Ishikawa (cell line): ENCODE data around the gene PER2.

Experiments used
- CEBPB ChIP-seq: IDR thresholded peaks from 2 replicates; pipeline ENCODE4 v1.6.1; 2012
- CREB1 ChIP-seq: IDR thresholded peaks from 2 replicates; pipeline ENCODE4 v1.6.1; 2012; ENCODE audit warnings: low read depth
- EGR1 ChIP-seq: IDR thresholded peaks from 2 replicates; pipeline ENCODE4 v1.6.1; 2012
- EP300 ChIP-seq: IDR thresholded peaks from 2 replicates; pipeline ENCODE4 v1.6.1; 2012; ENCODE audit warnings: borderline replicate concordance
- FOXM1 ChIP-seq: IDR thresholded peaks from 2 replicates; pipeline ENCODE4 v1.6.1; 2012; ENCODE audit warnings: low read depth, borderline replicate concordance
- MAX ChIP-seq: IDR thresholded peaks from 2 replicates; pipeline ENCODE4 v1.6.1; 2012
- NFIC ChIP-seq: IDR thresholded peaks from 2 replicates; pipeline ENCODE4 v1.6.1; 2012
- RAD21 ChIP-seq: IDR thresholded peaks from 2 replicates; pipeline ENCODE4 v1.6.1; 2012; ENCODE audit warnings: low read depth
- REST ChIP-seq: IDR thresholded peaks from 2 replicates; pipeline ENCODE4 v1.6.1; 2012; ENCODE audit warnings: low read depth, mild to moderate bottlenecking
- TAF1 ChIP-seq: IDR thresholded peaks from 2 replicates; pipeline ENCODE4 v1.6.1; 2012; ENCODE audit warnings: low read depth, mild to moderate bottlenecking
- TCF12 ChIP-seq: IDR thresholded peaks from 2 replicates; pipeline ENCODE4 v1.6.1; 2012; ENCODE audit warnings: low read depth
- TEAD4 ChIP-seq: IDR thresholded peaks from 2 replicates; pipeline ENCODE4 v1.6.1; 2012
- USF1 ChIP-seq: IDR thresholded peaks from 2 replicates; pipeline ENCODE4 v1.6.1; 2012
- YY1 ChIP-seq: IDR thresholded peaks from 2 replicates; pipeline ENCODE4 v1.6.1; 2012; ENCODE audit warnings: low read depth
- ZBTB7A ChIP-seq: IDR thresholded peaks from 2 replicates; pipeline ENCODE4 v1.6.1; 2012; ENCODE audit warnings: low read depth

PER2 gene

GRCh38 chr2:238257786-238258700, 30.4 kb downstream of the PER2 start:
- no peak for TF ChIP-seq TAF1
- no peak for TF ChIP-seq REST
- TF ChIP-seq RAD21 = no peak

GRCh38 chr2:238256594-238257104, 31.8 kb downstream of the PER2 start:
- no peak for TF ChIP-seq TAF1
- no peak for TF ChIP-seq REST
- TF ChIP-seq TEAD4 = peak; percentile 27; the same call in 1 of the 2 replicates
- no peak for TF ChIP-seq EGR1
- no peak for TF ChIP-seq FOXM1
- TF ChIP-seq YY1 = peak; percentile 23; the same call in 1 of the 2 replicates
- peak; percentile 26; the same call in 1 of the 2 replicates for TF ChIP-seq CREB1
- peak; percentile 54; the same call in 1 of the 2 replicates for TF ChIP-seq CEBPB
- TF ChIP-seq USF1 = no peak
- TF ChIP-seq NFIC = 0 out of 2 replicates have a peak, but pooled peaks have one; percentile 4
- peak; percentile 90 for TF ChIP-seq RAD21
- 0 out of 2 replicates have a peak, but pooled peaks have one; percentile 16 for TF ChIP-seq MAX
- no peak for TF ChIP-seq ZBTB7A
- 0 out of 2 replicates have a peak, but pooled peaks have one; percentile 21 for TF ChIP-seq TCF12
- TF ChIP-seq EP300 = no peak

- TF ChIP-seq TEAD4 = no peak
These were observed 32.3 kb downstream of the PER2 start for GRCh38 chr2:238256111-238256510.

GRCh38 chr2:238255636-238256035, 32.8 kb downstream of the PER2 start:
- TF ChIP-seq FOXM1 (no peak), YY1 (no peak), MAX (no peak), RAD21 (no peak), EGR1 (no peak), CREB1 (no peak), TAF1 (no peak)

- no peak for TF ChIP-seq TAF1
- no peak for TF ChIP-seq YY1
- no peak for TF ChIP-seq TEAD4
- TF ChIP-seq REST = no peak
- TF ChIP-seq USF1 = no peak
- no peak for TF ChIP-seq EP300
- no peak for TF ChIP-seq ZBTB7A
- no peak for TF ChIP-seq FOXM1
- no peak for TF ChIP-seq CREB1
- TF ChIP-seq CEBPB = no peak
- TF ChIP-seq EGR1 = no peak
- TF ChIP-seq NFIC = no peak
- TF ChIP-seq MAX = no peak
- TF ChIP-seq TCF12 = no peak
- TF ChIP-seq RAD21 = no peak
These were observed 33.3 kb downstream of the PER2 start for GRCh38 chr2:238255151-238255551.
